Right atrium auricular region (tissue), 2 donors: Measurements from ENCODE around the gene PTPN4. TPM values are rescaled to one million over a fixed set of nuclear protein-coding genes. Genes with fewer than 3 reads are reported as not detected.
A peak's percentile ranks its signal among the peaks of the same experiment; 100 is the strongest.

Source experiments
- DNase-seq: peaks from one replicate; pipeline ENCODE4 v3.0.0-alpha.2; 2019; ENCODE audit warnings: low spot score
- H3K27ac ChIP-seq, 2 donors: fragments of 200-600 bp; sonication (generic); 1 replicate in 1 of 2; 2 replicates in 1 of 2; pipeline ENCODE4 v1.5.1; 2016 to 2019
- H3K27me3 ChIP-seq, 2 donors: fragments of 200-600 bp; sonication (generic); one replicate each; pipeline versions ENCODE4 v1.5.1 to v1.6.0; 2017 to 2019
- H3K36me3 ChIP-seq: fragments of 200-600 bp; sonication (generic); one replicate; pipeline ENCODE4 v1.5.1; 2016
- H3K4me1 ChIP-seq, 2 donors: fragments of 200-600 bp; sonication (generic); one replicate each; pipeline versions ENCODE4 v1.5.1 to v1.6.0; 2017 to 2019
- H3K4me3 ChIP-seq, 2 donors: fragments of 200-600 bp; sonication (generic); 1 replicate in 1 of 2; 2 replicates in 1 of 2; pipeline ENCODE4 v1.5.1; 2017 to 2019; ENCODE audit warnings: mild to moderate bottlenecking in 1 of 2, moderate library complexity in 1 of 2
- H3K9me3 ChIP-seq, 2 donors: fragments of 200-600 bp; sonication (generic); one replicate each; pipeline ENCODE4 v1.5.1; 2019
- CTCF ChIP-seq, 2 donors: fragments of 200-600 bp; sonication (generic); IDR thresholded peaks; one replicate each; pipeline ENCODE4 v1.5.1; 2019; ENCODE audit warnings: antibody characterized with exemption in 2 of 2
- total RNA-seq, 2 donors: library from RNA; depleted of rRNA; stranded (reverse); fragments of >200 nt; gene quantifications; one replicate each; pipeline ENCODE4 v1.1.0, GENCODE V29; 2016

Gene PTPN4
- total RNA-seq, 2 donors from 2014 or later: 23.7 to 44.1 TPM

- TF ChIP-seq CTCF (IDR thresholded peaks at IDR 0.05): no peak
- DNase-seq: no peak
- Histone ChIP-seq H3K4me3 (no peak overlapping the region), H3K9me3 (no peaks in the 10 kb centered on the region), H3K27ac (no peak overlapping the region), H3K4me1 (peaks cover 0 to 6% of the 10 kb centered on the region in 2 donors), H3K27me3 (no peaks in the 10 kb centered on the region), H3K36me3 (no peaks in the 10 kb centered on the region)
Observed at GRCh38 chr2:119838179-119838578, 78.5 kb downstream of the PTPN4 start.

- H3K4me3 ChIP-seq: no peak overlapping the region
- TF ChIP-seq CTCF (IDR thresholded peaks at IDR 0.05): no peak
Observed at GRCh38 chr2:119841550-119841949, 81.8 kb downstream of the PTPN4 start.

DNA sequence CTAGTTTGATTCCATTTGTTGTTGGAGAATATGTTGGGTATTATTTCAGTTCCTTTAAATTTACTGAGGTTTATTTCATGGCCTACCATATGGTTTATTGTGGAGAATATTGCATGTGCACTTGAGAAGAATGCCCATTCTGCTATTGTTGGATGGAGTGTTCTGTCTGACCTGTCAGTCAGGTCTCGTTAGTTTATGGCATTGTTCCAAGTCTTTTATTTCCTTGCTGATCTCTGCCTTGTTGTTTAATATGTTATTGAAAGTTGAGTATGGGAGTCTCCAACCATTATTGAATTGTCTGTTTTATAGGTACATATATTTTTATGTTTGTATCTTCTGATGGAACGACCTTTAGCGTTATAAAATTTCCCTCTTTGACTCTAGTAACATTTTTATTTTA is 86.3 kb downstream of the PTPN4 start:
- no peak overlapping the region for H3K4me3 ChIP-seq
- no peaks in the 10 kb centered on the region for H3K9me3 ChIP-seq
- no peaks in the 10 kb centered on the region for H3K27me3 ChIP-seq
- no peak overlapping the region for H3K27ac ChIP-seq
- no peak for DNase-seq
- no peak for TF ChIP-seq CTCF (IDR thresholded peaks at IDR 0.05)
- peaks cover 0 to under 1% of the 10 kb centered on the region in 2 donors for H3K4me1 ChIP-seq
- no peaks in the 10 kb centered on the region for H3K36me3 ChIP-seq

More at GRCh38 chr2:119841550-119841949, 81.8 kb downstream of the PTPN4 start:
- Histone ChIP-seq H3K27me3 (no peaks in the 10 kb centered on the region), H3K9me3 (no peaks in the 10 kb centered on the region), H3K4me1 (peaks cover 0 to 6% of the 10 kb centered on the region in 2 donors), H3K36me3 (no peaks in the 10 kb centered on the region), H3K27ac (no peak overlapping the region)
- DNase-seq: no peak

DNA sequence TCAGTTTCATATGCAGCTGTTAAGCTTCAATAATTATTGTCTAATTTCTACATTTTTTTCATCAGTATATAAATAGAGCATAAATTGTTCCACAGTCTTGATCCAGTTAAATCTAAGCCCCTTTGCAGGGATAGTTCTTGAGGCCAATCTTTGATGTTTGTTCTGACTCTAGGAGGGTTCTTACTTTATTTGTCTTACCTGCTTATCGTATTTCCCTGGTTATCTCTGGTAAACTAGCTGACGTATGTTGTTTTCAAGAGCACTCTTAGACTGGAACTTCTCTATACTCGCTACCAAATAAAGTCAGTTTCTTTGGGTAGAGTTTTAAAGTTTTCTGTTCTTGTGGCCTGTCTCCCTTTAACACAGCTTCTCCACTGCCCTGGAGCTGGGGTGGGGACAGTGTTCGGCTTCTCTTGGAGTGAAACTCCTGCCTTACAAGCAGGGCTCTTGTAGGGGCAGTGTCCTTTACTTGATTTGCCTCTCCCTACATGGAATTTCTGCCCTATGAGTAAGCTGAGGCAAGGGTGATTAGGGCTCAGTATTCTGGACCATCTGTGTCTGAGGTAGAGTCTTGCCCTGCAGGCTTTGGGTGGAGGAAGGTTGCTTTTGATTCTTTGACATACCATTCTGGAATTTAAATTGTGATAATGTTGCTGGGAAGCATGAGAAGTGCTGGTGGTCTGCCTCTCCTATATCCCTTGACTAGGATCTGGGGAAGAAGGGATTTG is 90.3 kb downstream of the PTPN4 start:
- TF ChIP-seq CTCF (IDR thresholded peaks at IDR 0.05): no peak
- peaks cover 0 to 8% of the 10 kb centered on the region in 2 donors for H3K4me1 ChIP-seq
- H3K27me3 ChIP-seq: no peaks in the 10 kb centered on the region
- no peak overlapping the region for H3K4me3 ChIP-seq
- no peak for DNase-seq
- peak overlapping the region in 1 of 2 donors; percentile 3 for H3K27ac ChIP-seq
- H3K9me3 ChIP-seq: peaks cover 7 to 19% of the 10 kb centered on the region in 2 donors
- no peaks in the 10 kb centered on the region for H3K36me3 ChIP-seq

DNA sequence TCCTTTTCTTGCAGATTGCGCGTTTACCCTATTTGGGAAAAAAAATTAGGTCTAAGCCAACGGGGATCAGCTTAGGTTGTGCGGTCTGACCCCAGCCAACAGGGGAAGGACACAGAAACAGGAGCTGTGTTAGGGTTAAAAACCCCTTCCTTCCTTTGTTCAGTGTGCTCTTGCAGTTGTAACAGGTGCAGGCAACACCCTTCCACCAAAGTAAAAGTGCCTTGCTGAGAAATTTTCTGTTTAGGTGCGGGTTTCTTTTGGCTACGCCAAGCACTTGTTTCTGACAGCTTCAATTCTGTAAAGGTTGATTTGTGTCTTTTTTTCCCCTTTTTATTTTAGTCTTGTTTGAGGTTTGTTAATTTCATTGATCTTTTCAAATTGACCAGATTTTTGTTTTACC is 92.5 kb downstream of the PTPN4 start:
- H3K4me1 ChIP-seq: peaks cover 0 to 14% of the 10 kb centered on the region in 2 donors

More for the DNA sequence above, 92.5 kb downstream of the PTPN4 start:
- Histone ChIP-seq H3K27ac (no peak overlapping the region), H3K4me3 (no peak overlapping the region), H3K9me3 (peaks cover 7 to 19% of the 10 kb centered on the region in 2 donors), H3K27me3 (no peaks in the 10 kb centered on the region), H3K36me3 (no peaks in the 10 kb centered on the region)
- no peak for TF ChIP-seq CTCF (IDR thresholded peaks at IDR 0.05)
- no peak for DNase-seq
